Loucy (cell line): ENCODE results near the gene ILK.

Experiments used
- H2AFZ ChIP-seq: fragments of 200-600 bp; sonication (generic); 2 replicates; pipeline ENCODE4 v1.6.0; 2016; ENCODE audit warnings: antibody characterized with exemption, mild to moderate bottlenecking, low read length, moderate library complexity
- H3F3A ChIP-seq: fragments of 200-600 bp; 2 replicates; pipeline ENCODE4 v1.6.0; 2016; ENCODE audit warnings: antibody characterized with exemption, low read depth, mild to moderate bottlenecking
- H3K27me3 ChIP-seq: fragments of 200-600 bp; sonication (generic); 2 replicates; pipeline ENCODE4 v1.6.1; 2014; ENCODE audit warnings: low read length, mild to moderate bottlenecking; ENCODE audit not compliant: insufficient read depth, poor library complexity, severe bottlenecking
- H3K36me3 ChIP-seq: fragments of 200-600 bp; sonication (generic); 2 replicates; pipeline ENCODE4 v1.6.1; 2016; ENCODE audit warnings: low read length; ENCODE audit not compliant: insufficient read depth
- H3K4me1 ChIP-seq: fragments of 200-600 bp; sonication (generic); 2 replicates; pipeline ENCODE4 v1.5.1; 2014; ENCODE audit warnings: low read length, mild to moderate bottlenecking; ENCODE audit not compliant: insufficient read depth, poor library complexity, severe bottlenecking
- H3K4me2 ChIP-seq: fragments of 200-600 bp; sonication (generic); 2 replicates; pipeline ENCODE4 v1.6.0; 2014; ENCODE audit warnings: antibody characterized with exemption, low read length, low read depth, mild to moderate bottlenecking; ENCODE audit not compliant: poor library complexity, severe bottlenecking
- H3K4me3 ChIP-seq: fragments of 200-600 bp; sonication (generic); 2 replicates; pipeline ENCODE4 v1.5.1; 2014; ENCODE audit warnings: low read length, mild to moderate bottlenecking, mixed read lengths; ENCODE audit not compliant: poor library complexity, severe bottlenecking
- H3K79me2 ChIP-seq: fragments of 200-600 bp; sonication (generic); 2 replicates; pipeline ENCODE4 v1.6.1; 2014; ENCODE audit warnings: low read length; ENCODE audit not compliant: insufficient read depth
- H3K9ac ChIP-seq: fragments of 200-600 bp; sonication (generic); 2 replicates; pipeline ENCODE4 v1.6.0; 2014; ENCODE audit warnings: mild to moderate bottlenecking, low read depth, low read length, moderate library complexity; ENCODE audit not compliant: poor library complexity, severe bottlenecking
- H3K9me2 ChIP-seq: fragments of 200-600 bp; sonication (generic); replicated peaks from 2 replicates; pipeline ENCODE4 v1.6.1; 2016; ENCODE audit warnings: low read depth, low read length, mixed read lengths
- H3K9me3 ChIP-seq: fragments of 200-600 bp; sonication (generic); 2 replicates; pipeline ENCODE4 v1.6.1; 2014; ENCODE audit warnings: mild to moderate bottlenecking, antibody characterized with exemption, low read length, low read depth; ENCODE audit not compliant: insufficient read depth
- H4K20me1 ChIP-seq: fragments of 200-600 bp; sonication (generic); 2 replicates; pipeline ENCODE4 v1.6.0; 2014; ENCODE audit warnings: antibody characterized with exemption, low read length, mild to moderate bottlenecking; ENCODE audit not compliant: insufficient read depth, poor library complexity, severe bottlenecking
- CTCF ChIP-seq: fragments of 200-600 bp; sonication (generic); conservative IDR thresholded peaks from 2 replicates; pipeline ENCODE4 v1.5.1; 2014; ENCODE audit warnings: mild to moderate bottlenecking, antibody characterized with exemption, low read length
- EZH2phosphoT487 ChIP-seq: fragments of 200-600 bp; IDR thresholded peaks from 2 replicates; pipeline ENCODE4 v1.6.1; 2018; ENCODE audit warnings: antibody characterized with exemption, mild to moderate bottlenecking, moderate library complexity, borderline replicate concordance

ILK gene

GRCh38 chr11:6557063-6557462, 46.5 kb upstream of the ILK start:
- no peaks in the 10 kb centered on the region for H3F3A ChIP-seq
- H3K79me2 ChIP-seq: no peaks in the 10 kb centered on the region
- H3K4me1 ChIP-seq: no peaks in the 10 kb centered on the region
- H3K9me2 ChIP-seq: no peaks in the 10 kb centered on the region
- H3K9me3 ChIP-seq: no peaks in the 10 kb centered on the region
- H3K36me3 ChIP-seq: no peaks in the 10 kb centered on the region
- no peak overlapping the region for H3K4me2 ChIP-seq
- no peak overlapping the region for H2AFZ ChIP-seq
- no peak overlapping the region for H3K9ac ChIP-seq
- TF ChIP-seq CTCF (no peak), EZH2phosphoT487 (no peak)
- no peaks in the 10 kb centered on the region for H3K27me3 ChIP-seq
- no peak overlapping the region for H3K4me3 ChIP-seq
- no peaks in the 10 kb centered on the region for H4K20me1 ChIP-seq

GRCh38 chr11:6557761-6558674, 45.6 kb upstream of the ILK start:
- H2AFZ ChIP-seq: no peak overlapping the region
- no peaks in the 10 kb centered on the region for H3K27me3 ChIP-seq
- H3K4me3 ChIP-seq: no peak overlapping the region
- H3K9me3 ChIP-seq: no peaks in the 10 kb centered on the region
- H3K4me1 ChIP-seq: no peaks in the 10 kb centered on the region
- H4K20me1 ChIP-seq: no peaks in the 10 kb centered on the region
- TF ChIP-seq EZH2phosphoT487 (no peak), CTCF (no peak)
- H3K36me3 ChIP-seq: no peaks in the 10 kb centered on the region
- H3K79me2 ChIP-seq: no peaks in the 10 kb centered on the region
- no peaks in the 10 kb centered on the region for H3K9me2 ChIP-seq
- no peak overlapping the region for H3K4me2 ChIP-seq
- no peak overlapping the region for H3K9ac ChIP-seq
- H3F3A ChIP-seq: no peaks in the 10 kb centered on the region

GRCh38 chr11:6559369-6559768, 44.2 kb upstream of the ILK start:
- no peaks in the 10 kb centered on the region for H3K36me3 ChIP-seq
- no peak overlapping the region for H3K4me2 ChIP-seq
- H3K4me3 ChIP-seq: no peak overlapping the region
- H3K27me3 ChIP-seq: no peaks in the 10 kb centered on the region
- no peak overlapping the region for H2AFZ ChIP-seq
- H3K9me3 ChIP-seq: no peaks in the 10 kb centered on the region
- H3K9ac ChIP-seq: no peak overlapping the region
- no peaks in the 10 kb centered on the region for H3K9me2 ChIP-seq
- no peaks in the 10 kb centered on the region for H4K20me1 ChIP-seq
- no peaks in the 10 kb centered on the region for H3K4me1 ChIP-seq
- no peaks in the 10 kb centered on the region for H3K79me2 ChIP-seq
- TF ChIP-seq CTCF: no peak
- no peak for TF ChIP-seq EZH2phosphoT487
- H3F3A ChIP-seq: no peaks in the 10 kb centered on the region
